Measurements from ENCODE around the gene ADSL. TPM values are rescaled to one million over a fixed set of nuclear protein-coding genes. Genes with fewer than 3 reads are reported as not detected.

ADSL gene
- total and polyA plus RNA-seq, 8 donors = 40.4 to 110 (median 101) TPM

DNA sequence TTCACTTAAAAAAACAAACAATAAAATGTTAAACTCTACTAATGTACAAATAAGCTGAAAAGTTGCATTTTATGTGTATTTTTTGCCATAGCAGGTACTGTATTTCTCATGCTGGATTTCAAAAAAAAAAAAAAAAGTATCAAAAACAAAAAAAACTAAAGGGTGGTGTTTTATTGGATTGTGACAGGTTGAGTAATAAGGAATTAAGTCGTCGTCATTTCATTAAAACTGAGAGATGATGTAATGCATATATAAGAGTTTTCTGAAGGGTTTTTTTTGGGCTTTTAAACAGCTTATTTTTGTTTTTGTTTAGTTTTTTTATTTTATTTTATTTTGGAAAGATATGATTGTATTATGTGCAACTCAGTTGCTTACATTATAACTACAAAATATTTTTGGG, 10.9 kb upstream of the ADSL start:
- ATAC-seq = no peak
- intact Hi-C loops (cut with DNase I) = loop anchor here in 1 of 2 donors (10.0 kb wide), 1 partner anchor 291 kb away; no protein-coding TSS in a partner anchor
- Histone ChIP-seq H3K4me3 (no peak overlapping the region), H3K9me3 (no peaks in the 10 kb centered on the region), H3K36me3 (peaks cover 0 to 14% of the 10 kb centered on the region in 2 donors), H3K27me3 (no peaks in the 10 kb centered on the region), H3K4me1 (peaks cover 0 to 23% of the 10 kb centered on the region in 2 donors), H3K27ac (no peak overlapping the region)
- TF ChIP-seq, protein P1, sequence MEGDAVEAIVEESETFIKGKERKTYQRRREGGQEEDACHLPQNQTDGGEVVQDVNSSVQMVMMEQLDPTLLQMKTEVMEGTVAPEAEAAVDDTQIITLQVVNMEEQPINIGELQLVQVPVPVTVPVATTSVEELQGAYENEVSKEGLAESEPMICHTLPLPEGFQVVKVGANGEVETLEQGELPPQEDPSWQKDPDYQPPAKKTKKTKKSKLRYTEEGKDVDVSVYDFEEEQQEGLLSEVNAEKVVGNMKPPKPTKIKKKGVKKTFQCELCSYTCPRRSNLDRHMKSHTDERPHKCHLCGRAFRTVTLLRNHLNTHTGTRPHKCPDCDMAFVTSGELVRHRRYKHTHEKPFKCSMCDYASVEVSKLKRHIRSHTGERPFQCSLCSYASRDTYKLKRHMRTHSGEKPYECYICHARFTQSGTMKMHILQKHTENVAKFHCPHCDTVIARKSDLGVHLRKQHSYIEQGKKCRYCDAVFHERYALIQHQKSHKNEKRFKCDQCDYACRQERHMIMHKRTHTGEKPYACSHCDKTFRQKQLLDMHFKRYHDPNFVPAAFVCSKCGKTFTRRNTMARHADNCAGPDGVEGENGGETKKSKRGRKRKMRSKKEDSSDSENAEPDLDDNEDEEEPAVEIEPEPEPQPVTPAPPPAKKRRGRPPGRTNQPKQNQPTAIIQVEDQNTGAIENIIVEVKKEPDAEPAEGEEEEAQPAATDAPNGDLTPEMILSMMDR (IDR thresholded peaks at IDR 0.05) = no peak
- no peak for DNase-seq

DNA sequence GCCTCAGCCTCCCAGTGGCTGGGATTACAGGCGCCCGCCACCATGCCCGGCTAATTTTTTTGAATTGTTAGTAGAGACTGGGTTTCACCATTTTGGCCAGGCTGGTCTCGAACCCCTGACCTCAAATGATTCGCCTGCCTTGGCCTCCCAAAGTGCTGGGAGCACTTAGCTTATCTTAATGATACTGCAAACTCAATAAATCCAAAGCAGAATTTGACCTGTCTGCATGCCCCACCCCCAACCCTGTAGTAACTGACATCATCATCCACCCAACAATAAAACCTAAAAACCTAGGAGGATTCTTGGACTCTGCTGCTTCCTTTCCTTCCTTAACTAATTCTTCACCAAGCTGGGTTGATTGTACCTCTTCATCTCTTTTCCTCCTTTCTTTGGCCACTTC, 6.3 kb upstream of the ADSL start:
- no peak overlapping the region for H3K4me3 ChIP-seq
- intact Hi-C loops (cut with DNase I) = no loop called here

DNA sequence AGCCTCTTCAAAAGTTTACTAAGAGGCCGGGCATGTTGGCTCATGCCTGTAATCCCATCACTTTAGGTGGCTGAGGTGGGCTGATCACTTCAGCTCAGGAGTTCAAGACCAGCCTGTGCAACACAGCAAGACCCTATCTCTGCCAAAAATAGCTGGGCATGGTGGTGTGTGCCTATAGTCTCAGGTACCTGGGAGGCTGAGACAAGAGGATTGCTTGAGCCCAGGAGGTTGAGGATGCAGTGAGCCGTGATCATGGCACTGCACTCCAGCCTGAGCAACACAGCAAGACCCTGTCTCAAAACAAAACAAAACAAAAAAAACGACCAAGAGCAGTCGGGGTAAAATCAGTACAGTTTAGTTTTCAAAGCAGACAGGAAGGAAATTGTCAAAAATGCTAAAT, 4.7 kb upstream of the ADSL start:
- no peak for ATAC-seq
- H3K36me3 ChIP-seq = no peaks in the 10 kb centered on the region

More for the DNA sequence above, 6.3 kb upstream of the ADSL start:
- no peak for DNase-seq
- TF ChIP-seq, protein P1 (IDR thresholded peaks at IDR 0.05) = no peak
- Histone ChIP-seq H3K9me3 (no peaks in the 10 kb centered on the region), H3K27ac (no peak overlapping the region), H3K4me1 (peaks cover 0 to 16% of the 10 kb centered on the region in 2 donors), H3K36me3 (no peaks in the 10 kb centered on the region), H3K27me3 (no peaks in the 10 kb centered on the region)
- no peak for ATAC-seq

DNA sequence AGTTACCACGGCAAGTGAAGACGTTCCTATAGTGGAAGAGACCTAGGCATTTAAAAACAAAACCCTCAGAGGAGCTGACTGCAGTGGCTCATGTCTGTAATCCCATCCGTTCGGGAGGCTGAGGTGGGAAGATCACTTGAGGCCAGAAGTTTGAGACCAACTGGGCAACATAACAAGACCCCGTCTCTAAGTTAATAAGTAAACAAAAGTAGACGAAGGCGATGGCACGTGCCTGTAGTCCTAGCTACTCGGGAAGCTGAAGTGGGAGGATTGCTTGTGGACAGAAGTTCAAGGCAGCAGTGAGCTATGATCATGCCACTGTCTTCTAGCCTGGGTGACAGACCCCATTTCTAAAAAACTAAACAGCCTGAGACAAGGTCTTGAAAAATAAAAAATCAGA, 3.8 kb upstream of the ADSL start:
- intact Hi-C loops (cut with DNase I) = no loop called here
- ATAC-seq (no peak), DNase-seq (no peak)
- Histone ChIP-seq H3K36me3 (no peaks in the 10 kb centered on the region), H3K27me3 (no peaks in the 10 kb centered on the region), H3K27ac (no peak overlapping the region), H3K9me3 (no peaks in the 10 kb centered on the region), H3K4me3 (no peak overlapping the region), H3K4me1 (peaks cover 5 to 15% of the 10 kb centered on the region in 2 donors)
- TF ChIP-seq, protein P1 (IDR thresholded peaks at IDR 0.05) = no peak

More for the DNA sequence above, 4.7 kb upstream of the ADSL start:
- intact Hi-C loops (cut with DNase I) = no loop called here
- TF ChIP-seq, protein P1 (IDR thresholded peaks at IDR 0.05) = no peak
- H3K9me3 ChIP-seq = no peaks in the 10 kb centered on the region
- H3K27me3 ChIP-seq = no peaks in the 10 kb centered on the region
- no peak for DNase-seq
- H3K4me1 ChIP-seq = peaks cover 0 to 10% of the 10 kb centered on the region in 2 donors
- no peak overlapping the region for H3K27ac ChIP-seq
- H3K4me3 ChIP-seq = no peak overlapping the region

DNA sequence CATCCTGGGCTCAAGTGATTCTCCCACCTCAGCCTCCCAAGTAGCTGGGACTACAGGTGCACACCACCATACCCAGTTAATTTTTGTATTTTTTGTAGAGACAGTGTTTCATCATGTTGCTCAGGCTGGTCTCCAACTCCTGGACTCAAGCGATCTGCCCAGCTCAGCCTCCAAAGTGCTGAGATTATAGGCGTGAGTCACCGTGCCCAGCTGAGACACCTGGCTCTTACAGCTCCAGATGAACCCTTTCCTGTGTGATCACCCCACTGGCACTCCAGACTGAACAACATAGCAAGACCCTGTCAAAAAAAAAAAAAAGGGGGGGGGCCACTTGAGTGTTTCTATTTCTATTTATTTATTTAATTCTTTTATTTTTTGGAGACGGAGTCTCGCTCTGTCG, 1.0 kb upstream of the ADSL start:
- Histone ChIP-seq H3K9me3 (no peaks in the 10 kb centered on the region), H3K27me3 (no peaks in the 10 kb centered on the region), H3K27ac (peak overlapping the region in 1 of 2 donors; percentile 92), H3K36me3 (peaks cover 0 to 17% of the 10 kb centered on the region in 2 donors), H3K4me3 (peak overlapping the region; percentile 67 to 91), H3K4me1 (peaks cover 10 to 28% of the 10 kb centered on the region in 2 donors)
- ATAC-seq (no peak), DNase-seq (no peak)
- TF ChIP-seq, protein P1 (IDR thresholded peaks at IDR 0.05) = no peak
- intact Hi-C loops (cut with DNase I) = loop anchor here in 1 of 2 donors (5.0 kb wide), 1 partner anchor 303 kb away; no protein-coding TSS in a partner anchor
